DND-41 (cell line): ENCODE measurements around the gene CLDN9.

Experiments
- EZH2 ChIP-seq: IDR thresholded peaks from 3 replicates; pipeline ENCODE4 v1.6.1; 2012; ENCODE audit warnings: borderline replicate concordance, low read depth, mild to moderate bottlenecking, moderate library complexity, low read length, inconsistent platforms; ENCODE audit not compliant: severe bottlenecking
- TF ChIP-seq, protein P1 (sequence below): IDR thresholded peaks from 2 replicates; pipeline ENCODE4 v1.5.1; 2012; ENCODE audit warnings: borderline replicate concordance, low read length, moderate library complexity, mild to moderate bottlenecking; ENCODE audit not compliant: poor library complexity, severe bottlenecking; ENCODE audit errors: extremely low read depth

DNA sequence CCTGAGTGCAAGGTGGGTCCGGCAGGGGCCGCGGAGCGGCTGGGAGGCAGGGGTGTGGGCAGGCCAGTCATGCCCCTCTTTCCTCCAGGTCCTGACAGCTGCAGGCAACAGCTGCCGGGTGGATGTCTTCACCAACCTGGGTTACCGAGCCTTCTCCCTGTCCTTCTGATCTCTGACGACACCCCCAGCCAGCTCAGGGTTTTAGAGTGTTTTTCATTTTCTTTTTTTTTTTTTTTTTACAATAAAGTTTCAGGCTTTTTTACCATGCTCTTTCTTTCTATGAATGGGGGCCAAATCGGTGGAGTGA, 14.7 kb downstream of the CLDN9 start:
- TF ChIP-seq, protein P1, sequence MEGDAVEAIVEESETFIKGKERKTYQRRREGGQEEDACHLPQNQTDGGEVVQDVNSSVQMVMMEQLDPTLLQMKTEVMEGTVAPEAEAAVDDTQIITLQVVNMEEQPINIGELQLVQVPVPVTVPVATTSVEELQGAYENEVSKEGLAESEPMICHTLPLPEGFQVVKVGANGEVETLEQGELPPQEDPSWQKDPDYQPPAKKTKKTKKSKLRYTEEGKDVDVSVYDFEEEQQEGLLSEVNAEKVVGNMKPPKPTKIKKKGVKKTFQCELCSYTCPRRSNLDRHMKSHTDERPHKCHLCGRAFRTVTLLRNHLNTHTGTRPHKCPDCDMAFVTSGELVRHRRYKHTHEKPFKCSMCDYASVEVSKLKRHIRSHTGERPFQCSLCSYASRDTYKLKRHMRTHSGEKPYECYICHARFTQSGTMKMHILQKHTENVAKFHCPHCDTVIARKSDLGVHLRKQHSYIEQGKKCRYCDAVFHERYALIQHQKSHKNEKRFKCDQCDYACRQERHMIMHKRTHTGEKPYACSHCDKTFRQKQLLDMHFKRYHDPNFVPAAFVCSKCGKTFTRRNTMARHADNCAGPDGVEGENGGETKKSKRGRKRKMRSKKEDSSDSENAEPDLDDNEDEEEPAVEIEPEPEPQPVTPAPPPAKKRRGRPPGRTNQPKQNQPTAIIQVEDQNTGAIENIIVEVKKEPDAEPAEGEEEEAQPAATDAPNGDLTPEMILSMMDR, result no peak
- no peak for TF ChIP-seq EZH2
